Panc1 (cell line): ENCODE data around the gene OR8B12.

Source experiments
- POLR2AphosphoS5 ChIP-seq: IDR thresholded peaks from 2 replicates; pipeline ENCODE4 v1.6.1; 2012; ENCODE audit warnings: mild to moderate bottlenecking, low read depth, low read length, moderate library complexity
- SIN3A ChIP-seq: IDR thresholded peaks from 2 replicates; pipeline ENCODE4 v1.6.1; 2012; ENCODE audit warnings: low read depth, mild to moderate bottlenecking, low read length, moderate library complexity, borderline replicate concordance; ENCODE audit not compliant: insufficient read depth
- TF ChIP-seq, protein P1 (sequence below): fragments of 450-650 bp; IDR thresholded peaks from 2 replicates; pipeline ENCODE4 v1.5.1; 2017; ENCODE audit warnings: mild to moderate bottlenecking
- TF ChIP-seq, protein P2 (sequence below), 2 experiments: IDR thresholded peaks; 2 replicates each; pipeline ENCODE4 v1.6.1; 2011 to 2012; ENCODE audit warnings: low read depth in 2 of 2, control low read depth in 1 of 2, low read length in 1 of 2, mild to moderate bottlenecking in 1 of 2, moderate library complexity in 1 of 2; ENCODE audit not compliant: insufficient read depth in 1 of 2

DNA sequence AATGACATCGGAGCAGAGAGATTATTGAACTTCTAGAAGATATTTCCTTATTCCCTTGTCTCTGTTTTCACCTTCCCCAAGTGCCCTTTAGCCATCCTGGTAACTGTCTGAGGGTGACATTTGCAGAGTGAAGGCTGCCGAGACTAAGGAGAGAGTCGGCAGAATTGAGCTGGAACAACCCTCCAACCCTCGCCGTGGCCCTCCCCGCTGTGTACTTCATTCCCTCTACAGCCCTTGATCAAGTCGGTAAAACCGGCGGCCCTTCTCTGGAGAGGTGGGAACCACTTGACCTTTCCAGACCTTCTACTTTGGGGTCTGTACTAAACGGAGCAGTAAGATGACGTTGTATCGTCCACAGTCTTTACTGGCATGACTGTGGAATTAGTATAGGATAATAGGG lies 26.1 kb downstream of the OR8B12 start:
- TF ChIP-seq, protein P1, sequence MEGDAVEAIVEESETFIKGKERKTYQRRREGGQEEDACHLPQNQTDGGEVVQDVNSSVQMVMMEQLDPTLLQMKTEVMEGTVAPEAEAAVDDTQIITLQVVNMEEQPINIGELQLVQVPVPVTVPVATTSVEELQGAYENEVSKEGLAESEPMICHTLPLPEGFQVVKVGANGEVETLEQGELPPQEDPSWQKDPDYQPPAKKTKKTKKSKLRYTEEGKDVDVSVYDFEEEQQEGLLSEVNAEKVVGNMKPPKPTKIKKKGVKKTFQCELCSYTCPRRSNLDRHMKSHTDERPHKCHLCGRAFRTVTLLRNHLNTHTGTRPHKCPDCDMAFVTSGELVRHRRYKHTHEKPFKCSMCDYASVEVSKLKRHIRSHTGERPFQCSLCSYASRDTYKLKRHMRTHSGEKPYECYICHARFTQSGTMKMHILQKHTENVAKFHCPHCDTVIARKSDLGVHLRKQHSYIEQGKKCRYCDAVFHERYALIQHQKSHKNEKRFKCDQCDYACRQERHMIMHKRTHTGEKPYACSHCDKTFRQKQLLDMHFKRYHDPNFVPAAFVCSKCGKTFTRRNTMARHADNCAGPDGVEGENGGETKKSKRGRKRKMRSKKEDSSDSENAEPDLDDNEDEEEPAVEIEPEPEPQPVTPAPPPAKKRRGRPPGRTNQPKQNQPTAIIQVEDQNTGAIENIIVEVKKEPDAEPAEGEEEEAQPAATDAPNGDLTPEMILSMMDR, result no peak
- TF ChIP-seq POLR2AphosphoS5 (no peak), SIN3A (no peak)
- TF ChIP-seq, protein P2, sequence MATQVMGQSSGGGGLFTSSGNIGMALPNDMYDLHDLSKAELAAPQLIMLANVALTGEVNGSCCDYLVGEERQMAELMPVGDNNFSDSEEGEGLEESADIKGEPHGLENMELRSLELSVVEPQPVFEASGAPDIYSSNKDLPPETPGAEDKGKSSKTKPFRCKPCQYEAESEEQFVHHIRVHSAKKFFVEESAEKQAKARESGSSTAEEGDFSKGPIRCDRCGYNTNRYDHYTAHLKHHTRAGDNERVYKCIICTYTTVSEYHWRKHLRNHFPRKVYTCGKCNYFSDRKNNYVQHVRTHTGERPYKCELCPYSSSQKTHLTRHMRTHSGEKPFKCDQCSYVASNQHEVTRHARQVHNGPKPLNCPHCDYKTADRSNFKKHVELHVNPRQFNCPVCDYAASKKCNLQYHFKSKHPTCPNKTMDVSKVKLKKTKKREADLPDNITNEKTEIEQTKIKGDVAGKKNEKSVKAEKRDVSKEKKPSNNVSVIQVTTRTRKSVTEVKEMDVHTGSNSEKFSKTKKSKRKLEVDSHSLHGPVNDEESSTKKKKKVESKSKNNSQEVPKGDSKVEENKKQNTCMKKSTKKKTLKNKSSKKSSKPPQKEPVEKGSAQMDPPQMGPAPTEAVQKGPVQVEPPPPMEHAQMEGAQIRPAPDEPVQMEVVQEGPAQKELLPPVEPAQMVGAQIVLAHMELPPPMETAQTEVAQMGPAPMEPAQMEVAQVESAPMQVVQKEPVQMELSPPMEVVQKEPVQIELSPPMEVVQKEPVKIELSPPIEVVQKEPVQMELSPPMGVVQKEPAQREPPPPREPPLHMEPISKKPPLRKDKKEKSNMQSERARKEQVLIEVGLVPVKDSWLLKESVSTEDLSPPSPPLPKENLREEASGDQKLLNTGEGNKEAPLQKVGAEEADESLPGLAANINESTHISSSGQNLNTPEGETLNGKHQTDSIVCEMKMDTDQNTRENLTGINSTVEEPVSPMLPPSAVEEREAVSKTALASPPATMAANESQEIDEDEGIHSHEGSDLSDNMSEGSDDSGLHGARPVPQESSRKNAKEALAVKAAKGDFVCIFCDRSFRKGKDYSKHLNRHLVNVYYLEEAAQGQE (IDR thresholded peaks at IDR 0.05; ENCODE audit: insufficient read depth in 1 of 2, low read depth in 2 of 2, low read length in 1 of 2), result no peak
